Prostate gland (tissue), 2 donors: ENCODE data around the gene STK4. TPM values are rescaled to one million over a fixed set of nuclear protein-coding genes. Genes with fewer than 3 reads are reported as not detected.

Experiments used
- DNase-seq: peaks from one replicate; pipeline ENCODE4 v3.0.0-alpha.2; 2019; ENCODE audit warnings: low spot score
- H3K27ac ChIP-seq, 2 donors: fragments of 200-600 bp; sonication (generic); 2 replicates each; pipeline ENCODE4 v1.5.1; 2017 to 2019
- H3K27me3 ChIP-seq: fragments of 200-600 bp; sonication (generic); replicated peaks from 2 replicates; pipeline ENCODE4 v1.5.1; 2019; ENCODE audit not compliant: insufficient read depth
- H3K36me3 ChIP-seq, 2 donors: fragments of 200-600 bp; sonication (generic); 1 replicate in 1 of 2; 2 replicates in 1 of 2; pipeline versions ENCODE4 v1.5.1 to v1.8.1; 2017 to 2019
- H3K4me1 ChIP-seq: fragments of 200-600 bp; sonication (generic); replicated peaks from 2 replicates; pipeline ENCODE4 v1.5.1; 2019
- H3K4me3 ChIP-seq, 2 donors: fragments of 200-600 bp; sonication (generic); 2 replicates each; pipeline ENCODE4 v1.5.1; 2017 to 2019
- H3K9me3 ChIP-seq: fragments of 200-600 bp; sonication (generic); 2 replicates; pipeline ENCODE4 v1.5.1; 2017
- POLR2A ChIP-seq: fragments of 450-650 bp; IDR thresholded peaks from one replicate; pipeline ENCODE4 v1.6.1; 2016; ENCODE audit warnings: antibody characterized with exemption, mild to moderate bottlenecking
- POLR2AphosphoS5 ChIP-seq: sonication (generic); formaldehyde crosslinking; IDR thresholded peaks from one replicate; pipeline ENCODE4 v1.6.1; 2017; ENCODE audit warnings: antibody characterized with exemption
- WGBS: methylation state at CpG from one replicate; pipeline ENCODE4 v1.1.5; 2018; 5-methylcytosine and 5-hydroxymethylcytosine counted together
- intact Hi-C: fragments of 100-400 bp; cut with DNase I; formaldehyde crosslinking; loops from one replicate; pipeline ENCODE4 v1.14.2; 2022
- total RNA-seq, 2 donors: library from RNA; depleted of rRNA; stranded (reverse); fragments of >200 nt; gene quantifications; one replicate each; pipeline ENCODE4 v1.1.0, GENCODE V29; 2016
- TF ChIP-seq, protein P1 (sequence below), 4 experiments: fragments of 200-600 bp in 2 of 4; fragments of 450-650 bp in 2 of 4; sonication (generic) in 2 of 4; IDR thresholded peaks; 1 replicate in 3 of 4; 2 replicates in 1 of 4; pipeline ENCODE4 v1.5.1; 2016 to 2019; ENCODE audit warnings: antibody characterized with exemption in 4 of 4, mild to moderate bottlenecking in 2 of 4, moderate library complexity in 2 of 4

The STK4 gene
- total RNA-seq, 2 donors from 2014 or later, result 14.4 to 35.1 TPM

DNA sequence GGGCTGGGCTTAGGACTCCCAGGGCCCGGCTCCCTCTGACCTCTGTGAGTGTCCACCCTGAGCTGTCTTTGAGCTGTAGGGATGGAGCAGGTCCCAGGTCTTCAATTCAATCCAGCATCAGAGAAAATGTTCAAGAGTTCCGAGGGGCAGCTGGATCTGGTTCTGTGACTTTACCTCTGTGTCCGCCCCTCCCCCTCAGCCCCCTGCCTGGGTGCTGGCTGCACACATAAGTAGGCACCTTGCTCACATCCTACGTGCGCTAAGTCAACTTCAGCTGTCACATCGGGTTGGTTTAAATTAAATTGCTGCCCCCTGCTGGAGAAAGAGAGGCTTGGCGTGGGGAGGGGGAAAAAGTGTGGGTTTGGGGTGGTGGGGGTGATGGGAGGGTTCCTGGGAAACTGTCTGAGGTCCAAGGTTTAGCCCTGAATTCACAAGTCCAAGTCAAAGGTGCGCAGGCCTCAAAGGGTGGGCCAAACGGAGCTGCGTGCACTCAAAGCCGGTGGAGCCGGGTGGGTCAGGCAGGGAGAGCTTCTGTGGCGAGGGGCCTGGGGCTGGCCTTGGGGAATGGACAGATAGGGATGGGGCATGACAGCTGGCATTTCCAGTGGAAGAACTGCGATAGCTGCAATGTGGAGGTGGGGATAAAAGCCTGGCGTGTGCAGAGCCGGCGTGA is 145.6 kb downstream of the STK4 start:
- TF ChIP-seq POLR2A (no peak), POLR2AphosphoS5 (no peak)
- TF ChIP-seq, protein P1, sequence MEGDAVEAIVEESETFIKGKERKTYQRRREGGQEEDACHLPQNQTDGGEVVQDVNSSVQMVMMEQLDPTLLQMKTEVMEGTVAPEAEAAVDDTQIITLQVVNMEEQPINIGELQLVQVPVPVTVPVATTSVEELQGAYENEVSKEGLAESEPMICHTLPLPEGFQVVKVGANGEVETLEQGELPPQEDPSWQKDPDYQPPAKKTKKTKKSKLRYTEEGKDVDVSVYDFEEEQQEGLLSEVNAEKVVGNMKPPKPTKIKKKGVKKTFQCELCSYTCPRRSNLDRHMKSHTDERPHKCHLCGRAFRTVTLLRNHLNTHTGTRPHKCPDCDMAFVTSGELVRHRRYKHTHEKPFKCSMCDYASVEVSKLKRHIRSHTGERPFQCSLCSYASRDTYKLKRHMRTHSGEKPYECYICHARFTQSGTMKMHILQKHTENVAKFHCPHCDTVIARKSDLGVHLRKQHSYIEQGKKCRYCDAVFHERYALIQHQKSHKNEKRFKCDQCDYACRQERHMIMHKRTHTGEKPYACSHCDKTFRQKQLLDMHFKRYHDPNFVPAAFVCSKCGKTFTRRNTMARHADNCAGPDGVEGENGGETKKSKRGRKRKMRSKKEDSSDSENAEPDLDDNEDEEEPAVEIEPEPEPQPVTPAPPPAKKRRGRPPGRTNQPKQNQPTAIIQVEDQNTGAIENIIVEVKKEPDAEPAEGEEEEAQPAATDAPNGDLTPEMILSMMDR (IDR thresholded peaks at IDR 0.05), result peak in 1 of 4 experiments; percentile 24
- H3K36me3 ChIP-seq, result no peaks in the 10 kb centered on the region
- no peak for DNase-seq
- no peaks in the 10 kb centered on the region for H3K4me1 ChIP-seq
- no peak overlapping the region for H3K4me3 ChIP-seq
- no peaks in the 10 kb centered on the region for H3K9me3 ChIP-seq
- intact Hi-C loops, result no loop called here
- WGBS, result 55% methylated on average over 17 of the region's 17 CpGs
- H3K27ac ChIP-seq, result no peak overlapping the region
- no peaks in the 10 kb centered on the region for H3K27me3 ChIP-seq

DNA sequence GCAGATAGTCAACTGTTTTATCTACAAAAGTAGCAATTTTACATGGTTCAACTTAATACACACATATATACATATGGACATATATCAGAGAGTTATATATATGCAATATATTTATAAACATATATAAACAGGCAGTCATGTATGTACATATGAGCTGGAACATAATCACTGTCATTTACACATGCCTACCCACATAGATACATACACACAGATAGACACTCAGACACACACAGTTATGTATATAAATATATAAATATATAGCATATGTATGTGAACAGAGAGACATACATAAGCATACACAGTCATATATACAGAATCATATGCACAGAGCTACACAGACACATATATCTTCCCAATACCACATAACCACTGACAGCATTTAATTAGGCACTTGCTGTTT is 146.4 kb downstream of the STK4 start:
- Histone ChIP-seq H3K27me3 (no peaks in the 10 kb centered on the region), H3K27ac (no peak overlapping the region), H3K4me1 (no peaks in the 10 kb centered on the region), H3K36me3 (no peaks in the 10 kb centered on the region), H3K9me3 (no peaks in the 10 kb centered on the region), H3K4me3 (no peak overlapping the region)
- no peak for TF ChIP-seq POLR2AphosphoS5
- no peak for TF ChIP-seq POLR2A
- TF ChIP-seq, protein P1 (IDR thresholded peaks at IDR 0.05), result no peak
- intact Hi-C loops, result no loop called here
- no peak for DNase-seq

DNA sequence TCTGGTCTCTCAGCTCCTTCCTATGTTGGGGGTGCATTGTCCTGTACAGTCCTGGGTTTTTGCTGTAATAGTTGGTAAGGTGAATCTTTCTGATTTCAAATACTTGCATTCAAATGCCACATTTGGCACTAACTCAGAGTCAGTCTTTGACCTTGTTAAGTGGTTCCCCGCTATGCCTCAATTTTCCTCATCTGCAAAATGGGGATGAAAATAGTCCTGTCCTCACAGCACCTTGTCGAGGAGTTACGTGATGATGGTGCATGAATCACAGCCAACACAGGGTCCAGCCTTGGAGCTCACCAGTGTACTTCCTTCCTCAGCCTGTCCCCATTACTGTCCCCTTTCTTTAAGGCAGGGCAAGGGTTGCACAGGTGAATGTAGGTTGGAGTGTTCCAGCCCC is 147.6 kb downstream of the STK4 start:
- H3K4me3 ChIP-seq, result no peak overlapping the region
- H3K4me1 ChIP-seq, result no peaks in the 10 kb centered on the region
- H3K36me3 ChIP-seq, result no peaks in the 10 kb centered on the region
- intact Hi-C loops, result no loop called here
- H3K27ac ChIP-seq, result no peak overlapping the region
- no peak for TF ChIP-seq POLR2A
- TF ChIP-seq, protein P1 (IDR thresholded peaks at IDR 0.05), result no peak
- no peak for TF ChIP-seq POLR2AphosphoS5
- H3K27me3 ChIP-seq, result no peaks in the 10 kb centered on the region
- no peak for DNase-seq
- 94% methylated on average over 3 of the region's 3 CpGs for WGBS
- no peaks in the 10 kb centered on the region for H3K9me3 ChIP-seq

DNA sequence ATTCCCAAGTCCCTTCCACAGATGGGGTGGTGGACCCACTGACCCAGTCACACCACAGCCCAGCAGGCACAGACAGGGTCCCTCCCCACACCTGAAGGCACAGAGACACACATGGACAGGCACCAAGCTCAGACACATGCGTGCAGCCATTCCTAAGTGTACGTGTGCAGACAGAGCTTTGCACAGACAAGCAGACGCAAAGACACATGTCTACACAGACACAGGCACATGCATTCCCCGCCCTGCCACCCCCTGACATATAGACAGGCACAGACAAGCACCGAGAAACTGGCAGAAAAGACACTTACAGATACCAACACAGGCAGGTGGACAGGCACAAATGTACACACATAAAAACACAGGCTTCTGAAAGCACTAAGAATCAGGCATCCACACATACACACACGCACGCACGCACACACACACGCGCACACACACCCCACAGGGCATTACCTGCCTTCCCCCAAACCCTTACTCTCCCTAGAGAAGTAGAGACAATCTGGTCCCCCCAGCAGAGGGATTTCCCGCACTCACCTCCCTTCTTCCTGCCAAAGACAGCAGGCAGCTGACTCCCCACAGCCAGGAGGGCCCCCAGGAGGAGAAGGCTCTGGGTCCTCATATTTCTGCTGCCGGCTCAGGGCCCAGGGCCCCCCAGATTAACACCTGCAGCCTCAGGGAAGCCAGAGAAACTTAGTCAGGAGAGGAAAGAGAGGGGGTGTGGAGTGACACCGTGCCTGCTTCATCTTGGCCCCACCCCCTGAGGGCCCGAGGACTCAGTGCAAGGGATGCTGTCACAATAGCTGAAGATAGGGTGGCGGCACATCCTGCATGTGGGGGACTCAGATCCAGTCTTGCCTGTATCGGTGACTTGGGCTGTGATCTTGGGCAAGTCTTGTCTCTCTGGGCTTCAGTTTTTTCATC is 148.4 kb downstream of the STK4 start, which contains the start of gene WFDC5:
TSS of gene WFDC5 (minus strand) at position 710 of the 921 bp plus-strand sequence. CDS start at position 619, 91 bp downstream.
- no peaks in the 10 kb centered on the region for H3K27me3 ChIP-seq
- 35% methylated on average over 16 of the region's 16 CpGs for WGBS

More for the DNA sequence above, 148.4 kb downstream of the STK4 start, which contains the start of gene WFDC5:
- H3K36me3 ChIP-seq, result no peaks in the 10 kb centered on the region
- H3K27ac ChIP-seq, result no peak within 1 kb of the TSS
- H3K4me3 ChIP-seq, result no peak within 1 kb of the TSS
- no peaks in the 10 kb centered on the region for H3K4me1 ChIP-seq
- intact Hi-C loops, result no loop called here
- peak; percentile 37 for TF ChIP-seq POLR2AphosphoS5
- TF ChIP-seq, protein P1 (IDR thresholded peaks at IDR 0.05), result no peak
- peak; percentile 43 for DNase-seq
- no peaks in the 10 kb centered on the region for H3K9me3 ChIP-seq
